ENCODE data around the gene UNC5CL.

DNA sequence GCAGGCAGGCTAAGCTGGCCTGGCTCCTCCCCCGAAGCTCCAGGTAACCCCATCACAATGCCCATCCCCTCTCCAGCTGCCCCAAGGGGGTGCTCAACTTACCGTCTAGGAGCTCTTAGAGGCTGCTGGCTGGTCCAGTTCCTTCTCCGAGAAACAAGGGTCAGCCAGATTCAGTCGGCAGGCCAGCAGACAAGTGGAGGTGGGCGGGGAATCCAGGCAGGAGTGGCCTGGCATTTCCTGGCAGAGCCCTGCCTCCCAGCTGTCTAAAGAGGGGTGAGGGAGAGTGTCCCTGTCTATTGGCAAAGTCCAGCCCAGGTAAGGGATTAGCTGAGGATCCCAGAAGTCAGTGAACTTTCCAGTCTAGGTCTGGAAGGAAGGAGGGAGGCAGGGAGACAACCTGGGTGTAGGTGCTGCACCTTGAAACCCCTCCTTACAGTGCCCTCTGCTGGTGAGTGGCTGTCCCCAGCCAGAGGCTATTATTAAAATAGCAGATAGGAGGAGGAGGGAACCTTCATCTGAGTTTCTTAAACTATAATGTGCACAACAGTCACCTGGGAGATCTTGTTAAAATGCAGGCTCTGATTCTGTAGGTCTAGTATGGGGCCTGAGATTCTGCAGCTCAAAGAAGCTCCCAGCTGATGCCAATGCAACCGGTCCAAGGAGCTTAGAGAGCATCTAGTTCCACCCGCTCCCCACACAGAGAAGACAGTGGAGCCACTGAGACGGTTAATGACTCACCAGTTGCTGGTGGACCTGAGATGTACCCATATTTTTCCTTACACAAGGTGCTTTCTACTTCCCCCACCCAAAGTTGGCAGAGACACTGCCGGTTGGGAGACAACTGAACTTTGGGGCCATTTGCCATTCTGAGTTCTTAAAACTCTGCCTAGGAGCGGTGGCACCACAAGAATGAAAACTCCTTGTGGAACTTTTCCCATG lies at the start of gene UNC5CL:
- TF ChIP-seq EZH2phosphoT487 (IDR thresholded peaks at IDR 0.05; ENCODE audit: insufficient read depth, low read depth) = no peak
- TF ChIP-seq EZH2 (IDR thresholded peaks at IDR 0.05; ENCODE audit: insufficient read depth, poor library complexity, severe bottlenecking) = no peak
